Measurements from ENCODE around the gene ARL2BP.

- TF ChIP-seq CTCF (IDR thresholded peaks at IDR 0.05) (no peak), CBFB (CRISPR knock-in tag; IDR thresholded peaks at IDR 0.05; ENCODE audit: low read depth) (no peak), FOXK1 (CRISPR knock-in tag; IDR thresholded peaks at IDR 0.05) (no peak), ARID4B (CRISPR knock-in tag; IDR thresholded peaks at IDR 0.05; ENCODE audit: borderline replicate concordance) (no peak), SMAD3 (CRISPR knock-in tag; IDR thresholded peaks at IDR 0.05; ENCODE audit: borderline replicate concordance) (no peak), MLX (CRISPR knock-in tag; IDR thresholded peaks at IDR 0.05) (no peak), NR2C2 (CRISPR knock-in tag; IDR thresholded peaks at IDR 0.05) (no peak), NR3C1 (CRISPR knock-in tag; conservative IDR thresholded peaks at IDR 0.05; ENCODE audit: low read depth) (no peak), PRDM15 (CRISPR knock-in tag; IDR thresholded peaks at IDR 0.05) (no peak), FOXP1 (CRISPR knock-in tag; IDR thresholded peaks at IDR 0.05; ENCODE audit: borderline replicate concordance) (no peak), USF1 (CRISPR knock-in tag; IDR thresholded peaks at IDR 0.05) (no peak)
Measured at GRCh38 chr16:57263541-57264351, 18.7 kb downstream of the ARL2BP start.

All from WTC11 (cell line).